ENCODE data around the gene ARHGDIG.

The ARHGDIG gene

GRCh38 chr16:281660-282255, 1.4 kb downstream of the ARHGDIG start:
- DNase-seq, result no peak

- no peak for DNase-seq
These were observed 2.1 kb downstream of the ARHGDIG start for GRCh38 chr16:282491-282890.

GRCh38 chr16:283033-283805, 2.8 kb downstream of the ARHGDIG start, which contains the start of gene PDIA2:
TSS of gene PDIA2 (plus strand) at chr16:283164. CDS start at chr16:283170, 6 bp downstream.
- DNase-seq, result no peak

- no peak for DNase-seq
These were observed 4.1 kb downstream of the ARHGDIG start for GRCh38 chr16:284204-285120.

- DNase-seq, result no peak
These were observed 5.0 kb downstream of the ARHGDIG start for GRCh38 chr16:285146-286055.

- DNase-seq, result no peak
These were observed 6.3 kb downstream of the ARHGDIG start for GRCh38 chr16:286491-287297.

- DNase-seq, result no peak
These were observed 7.0 kb downstream of the ARHGDIG start for GRCh38 chr16:287298-287811.

- no peak for DNase-seq
These were observed 7.9 kb downstream of the ARHGDIG start for GRCh38 chr16:287981-288920.

- DNase-seq, result no peak
These were observed 9.1 kb downstream of the ARHGDIG start for GRCh38 chr16:289395-289997.

GRCh38 chr16:290015-290680, 9.8 kb downstream of the ARHGDIG start:
- DNase-seq, result no peak

- DNase-seq, result no peak
These were observed 10.5 kb downstream of the ARHGDIG start for GRCh38 chr16:290681-291405.

GRCh38 chr16:291539-291938, 11.1 kb downstream of the ARHGDIG start:
- DNase-seq, result no peak

- DNase-seq, result no peak
These were observed 12.8 kb downstream of the ARHGDIG start for GRCh38 chr16:293043-293775.

- DNase-seq, result no peak
These were observed 15.9 kb downstream of the ARHGDIG start for GRCh38 chr16:296276-296675.

- DNase-seq, result no peak
These were observed 16.6 kb downstream of the ARHGDIG start for GRCh38 chr16:296806-297510.

- no peak for DNase-seq
These were observed 17.4 kb downstream of the ARHGDIG start for GRCh38 chr16:297832-298231.

GRCh38 chr16:301235-301634, 20.8 kb downstream of the ARHGDIG start:
- no peak for DNase-seq
